B cell (primary cell): Measurements from ENCODE around the gene LPAR5. TPM values are rescaled to one million over a fixed set of nuclear protein-coding genes. Genes with fewer than 3 reads are reported as not detected.

Experiments
- ATAC-seq: fragments of 200-7000 bp; cut with Tn5 transposase; one replicate; pipeline ENCODE4 v1.10.0; 2021; ENCODE audit warnings: low read depth, mild to moderate bottlenecking, moderate number of reproducible peaks, moderate library complexity
- CTCF ChIA-PET: fragments of 350-600 bp; sonication (Branson Sonifier 250); formaldehyde crosslinking; loops from one replicate; lab custom pipeline; 2021; ENCODE audit warnings: antibody characterized with exemption, inconsistent platforms; lab: Charles Lee
- POLR2A ChIA-PET: fragments of 350-600 bp; sonication (Branson Sonifier 250); formaldehyde crosslinking; loops from one replicate; lab custom pipeline; 2021; ENCODE audit warnings: antibody characterized with exemption; lab: Charles Lee
- DNase-seq: peaks from one replicate; pipeline ENCODE4 v3.0.0; 2013
- H2AFZ ChIP-seq: 2 replicates; pipeline ENCODE4 v1.6.1; 2012; ENCODE audit warnings: mild to moderate bottlenecking, low read depth, low read length; ENCODE audit not compliant: insufficient read depth, poor library complexity, severe bottlenecking
- H3K27ac ChIP-seq, 2 donors: 1 replicate in 1 of 2; 2 replicates in 1 of 2; pipeline ENCODE4 v1.5.1; 2012 to 2013; ENCODE audit warnings: low read length in 2 of 2, mild to moderate bottlenecking in 2 of 2, moderate library complexity in 1 of 2
- H3K27me3 ChIP-seq, 4 experiments: fragments of 200-600 bp in 1 of 4; sonication (generic) in 1 of 4; replicated peaks in 1 of 4; 1 replicate in 2 of 4; 2 replicates in 2 of 4; pipeline versions ENCODE4 v1.6.1 to v1.7.0; 2013 to 2016; ENCODE audit warnings: low read length in 3 of 4, mild to moderate bottlenecking in 2 of 4, mixed read lengths in 1 of 4, moderate library complexity in 1 of 4; ENCODE audit not compliant: insufficient read depth in 4 of 4, control insufficient read depth in 3 of 4; ENCODE audit errors: control extremely low read depth in 1 of 4
- H3K36me3 ChIP-seq, 2 experiments: replicated peaks in 1 of 2; 1 replicate in 1 of 2; 2 replicates in 1 of 2; pipeline versions ENCODE4 v1.6.1 to v1.7.1; 2013; ENCODE audit warnings: low read length in 1 of 2; ENCODE audit not compliant: insufficient read depth in 2 of 2, control insufficient read depth in 1 of 2; ENCODE audit errors: control extremely low read depth in 1 of 2, extremely low read depth in 1 of 2
- H3K4me1 ChIP-seq, 2 donors: fragments of 200-600 bp in 1 of 2; sonication (generic) in 1 of 2; 1 replicate in 1 of 2; 2 replicates in 1 of 2; pipeline versions ENCODE4 v1.5.1 to v1.6.1; 2013 to 2017; ENCODE audit warnings: low read length in 2 of 2; ENCODE audit not compliant: control insufficient read depth in 2 of 2, insufficient read depth in 2 of 2
- H3K4me2 ChIP-seq: replicated peaks from 2 replicates; pipeline ENCODE3; 2012; ENCODE audit warnings: mild to moderate bottlenecking, low read depth, low read length; ENCODE audit not compliant: poor library complexity, severe bottlenecking
- H3K4me3 ChIP-seq, 5 experiments: fragments of 200-600 bp in 1 of 5; sonication (generic) in 1 of 5; 1 replicate in 3 of 5; 2 replicates in 2 of 5; pipeline versions ENCODE4 v1.5.1 to v1.7.0; 2011 to 2016; ENCODE audit warnings: low read length in 4 of 5, mild to moderate bottlenecking in 4 of 5, low read depth in 2 of 5, control low read depth in 1 of 5, moderate library complexity in 1 of 5; ENCODE audit not compliant: insufficient read depth in 1 of 5; ENCODE audit errors: control extremely low read depth in 1 of 5, extremely low read depth in 1 of 5
- H3K79me2 ChIP-seq: fragments of 200-600 bp; sonication (generic); one replicate; pipeline ENCODE4 v1.6.0; 2016; ENCODE audit warnings: low read length; ENCODE audit not compliant: control insufficient read depth, insufficient read depth
- H3K9ac ChIP-seq: fragments of 200-600 bp; sonication (generic); 2 replicates; pipeline ENCODE4 v1.6.1; 2017; ENCODE audit warnings: mild to moderate bottlenecking, low read length, moderate library complexity
- H3K9me3 ChIP-seq, 3 donors: one replicate each; pipeline versions ENCODE4 v1.6.1 to v1.7.1; 2013; ENCODE audit warnings: low read length in 2 of 3; ENCODE audit not compliant: control insufficient read depth in 2 of 3, insufficient read depth in 1 of 3; ENCODE audit errors: control extremely low read depth in 1 of 3
- H4K20me1 ChIP-seq: 2 replicates; pipeline ENCODE4 v1.6.0; 2012; ENCODE audit warnings: mild to moderate bottlenecking, low read length; ENCODE audit not compliant: insufficient read depth, control insufficient read depth, poor library complexity, severe bottlenecking
- H3K27ac Mint-ChIP-seq: one replicate; pipeline ENCODE4 v1.8.0; 2021; ENCODE audit warnings: mixed read lengths
- H3K27me3 Mint-ChIP-seq: one replicate; pipeline ENCODE4 v1.8.0; 2021; ENCODE audit warnings: mixed read lengths
- H3K4me1 Mint-ChIP-seq: one replicate; pipeline ENCODE4 v1.8.0; 2021; ENCODE audit warnings: mixed read lengths
- H3K4me3 Mint-ChIP-seq: one replicate; pipeline ENCODE4 v1.8.0; 2021; ENCODE audit warnings: mixed read lengths
- H3K9me3 Mint-ChIP-seq: one replicate; pipeline ENCODE4 v1.8.0; 2022; ENCODE audit warnings: mixed read lengths; ENCODE audit not compliant: insufficient read depth
- CTCF ChIP-seq: fragments of 200-600 bp; IDR thresholded peaks from one replicate; pipeline ENCODE4 v1.8.0; 2022; ENCODE audit warnings: antibody characterized with exemption, mild to moderate bottlenecking
- EZH2 ChIP-seq: IDR thresholded peaks from 2 replicates; pipeline ENCODE4 v1.6.1; 2012; ENCODE audit warnings: borderline replicate concordance, low read depth, mild to moderate bottlenecking, moderate library complexity, low read length; ENCODE audit not compliant: insufficient read depth, poor library complexity, severe bottlenecking
- WGBS: methylation state at CpG from one replicate; pipeline ENCODE4 v1.1.5; 2013; ENCODE audit warnings: missing lambda C conversion rate; ENCODE audit not compliant: insufficient coverage; 5-methylcytosine and 5-hydroxymethylcytosine counted together
- intact Hi-C: fragments of 100-400 bp; cut with micrococcal nuclease; formaldehyde crosslinking; loops from one replicate; pipeline ENCODE4 v1.10.0; 2022
- polyA plus RNA-seq: library from polyadenylated mRNA; depleted of rRNA; stranded (reverse); fragments of >200 nt; gene quantifications from 2 replicates; pipeline ENCODE4 v1.2.3, GENCODE V29; 2012
- total RNA-seq, 2 donors: library from RNA; stranded (reverse); fragments of 120-200 nt in 1 of 2; gene quantifications; 1 replicate in 1 of 2; 2 replicates in 1 of 2; pipeline versions ENCODE4 v1.2.3 to v1.2.4, GENCODE V29; 2013 to 2022

The LPAR5 gene
- total and polyA plus RNA-seq, 2 donors (not counting 1 experiment from before 2014, with no cell fraction given): 29.0 to 59.6 TPM

GRCh38 chr12:6604259-6605029 is 31.3 kb downstream of the LPAR5 start:
- intact Hi-C loops: no loop called here
- Mint-ChIP-seq H3K27me3 (no peaks in the 10 kb centered on the region), H3K9me3 (no peaks in the 10 kb centered on the region), H3K4me3 (no peak overlapping the region), H3K4me1 (peaks cover 37% of the 10 kb centered on the region), H3K27ac (no peak overlapping the region)
- TF ChIP-seq CTCF (no peak), EZH2 (no peak)
- no peak for ATAC-seq
- H3K79me2 ChIP-seq: peaks cover 75% of the 10 kb centered on the region
- H3K9ac ChIP-seq: peak overlapping the region; percentile 85
- no peak for DNase-seq
- H3K9me3 ChIP-seq: no peaks in the 10 kb centered on the region
- peak overlapping the region in 4 of 5 experiments; percentile 26 to 94 (median 86) for H3K4me3 ChIP-seq
- peaks cover 40 to 51% of the 10 kb centered on the region in 2 donors for H3K4me1 ChIP-seq
- H3K36me3 ChIP-seq: peaks cover 4 to 46% of the 10 kb centered on the region in 2 experiments
- H4K20me1 ChIP-seq: peaks cover 73% of the 10 kb centered on the region
- POLR2A ChIA-PET: interaction anchor here (1.6 to 1.8 kb wide), 2 partner anchors 8 to 31 kb away, joined by 5 to 6 read pairs; partner anchors contain the start of gene LPAR5
- peak overlapping the region in 1 of 2 donors; percentile 90 for H3K27ac ChIP-seq
- WGBS: 87% methylated on average over 5 of the region's 6 CpGs
- H2AFZ ChIP-seq: no peak overlapping the region
- CTCF ChIA-PET: interaction anchor here (1.0 to 2.5 kb wide), 5 partner anchors 10 to 80 kb away, joined by 3 to 11 read pairs (median 3); no protein-coding TSS in a partner anchor
- H3K4me2 ChIP-seq: peak overlapping the region; percentile 98
- no peaks in the 10 kb centered on the region for H3K27me3 ChIP-seq

- Histone ChIP-seq H2AFZ (no peak overlapping the region), H3K4me2 (peak overlapping the region; percentile 98), H4K20me1 (peaks cover 75% of the 10 kb centered on the region), H3K27ac (peak overlapping the region; percentile 30 to 62), H3K27me3 (no peaks in the 10 kb centered on the region), H3K36me3 (peaks cover 4 to 58% of the 10 kb centered on the region in 2 experiments), H3K79me2 (peaks cover 82% of the 10 kb centered on the region), H3K4me1 (peaks cover 40 to 50% of the 10 kb centered on the region in 2 donors), H3K9ac (peak overlapping the region; percentile 26), H3K4me3 (no peak overlapping the region), H3K9me3 (no peaks in the 10 kb centered on the region)
- TF ChIP-seq CTCF: no peak
- peak overlapping the region; percentile 72 for H3K27ac Mint-ChIP-seq
- DNase-seq (no peak), ATAC-seq (no peak)
- H3K27me3 Mint-ChIP-seq: no peaks in the 10 kb centered on the region
- CTCF ChIA-PET: interaction anchor here (0.5 to 1.5 kb wide), 8 partner anchors 10 to 81 kb away, joined by 3 to 5 read pairs (median 3); no protein-coding TSS in a partner anchor
- POLR2A ChIA-PET: interaction anchor here (0.6 to 0.9 kb wide), 2 partner anchors 10 to 11 kb away, joined by 4 to 5 read pairs; no protein-coding TSS in a partner anchor
- peaks cover 37% of the 10 kb centered on the region for H3K4me1 Mint-ChIP-seq
- intact Hi-C loops: no loop called here
- H3K9me3 Mint-ChIP-seq: no peaks in the 10 kb centered on the region
- 4% methylated on average over 2 of the region's 6 CpGs for WGBS
- H3K4me3 Mint-ChIP-seq: peak overlapping the region; percentile 62
These were observed 32.6 kb downstream of the LPAR5 start for GRCh38 chr12:6603095-6603567.
